GM12891 (cell line): ENCODE results near the gene C11orf91.

Experiments
- PAX5 ChIP-seq: IDR thresholded peaks from 2 replicates; pipeline ENCODE4 v1.6.1; 2011; ENCODE audit warnings: low read length, moderate library complexity, mild to moderate bottlenecking; ENCODE audit not compliant: insufficient read depth, severe bottlenecking
- POLR2A ChIP-seq: IDR thresholded peaks from 2 replicates; pipeline ENCODE4 v1.6.1; 2011; ENCODE audit warnings: low read depth, low read length, control low read depth

- TF ChIP-seq PAX5: no peak
- TF ChIP-seq POLR2A: no peak
Observed at GRCh38 chr11:33685082-33685481, 15.5 kb downstream of the C11orf91 start.
